Panc1 (cell line): ENCODE data around the gene ZC3H7A. TPM values are rescaled to one million over a fixed set of nuclear protein-coding genes. Genes with fewer than 3 reads are reported as not detected.

ENCODE experiments used
- ATAC-seq: fragments of 200-7000 bp; cut with Tn5 transposase; 2 replicates; pipeline ENCODE4 v1.9.1; 2020; ENCODE audit warnings: mild to moderate bottlenecking, moderate library complexity
- BruUV-seq: library from RNA; stranded (reverse); fragments of 400-500 nt; replicated peaks from 2 replicates; lab custom pipeline; 2021; lab: Mats Ljungman, UMichigan
- CTCF ChIA-PET: fragments of 300-600 bp; sonication (Branson Sonifier 250); formaldehyde crosslinking; loops from one replicate; lab custom pipeline; 2022; ENCODE audit warnings: antibody characterized with exemption; lab: Charles Lee
- POLR2A ChIA-PET: fragments of 300-600 bp; sonication (Branson Sonifier 250); formaldehyde crosslinking; loops from one replicate; lab custom pipeline; 2022; ENCODE audit warnings: antibody characterized with exemption; lab: Charles Lee
- DNase-seq: peaks from one replicate; pipeline ENCODE4 v3.0.0-alpha.2; 2010; ENCODE audit warnings: low read depth, low spot score
- H3K27ac ChIP-seq: 2 replicates; pipeline ENCODE4 v1.5.1; 2011; ENCODE audit warnings: mild to moderate bottlenecking, low read length, inconsistent platforms
- H3K27me3 ChIP-seq: fragments of 200-500 bp; sonication (Bioruptor generic); 2 replicates; pipeline ENCODE4 v1.6.0; 2014; ENCODE audit warnings: low read length, inconsistent platforms; ENCODE audit not compliant: control insufficient read depth, insufficient read depth
- H3K36me3 ChIP-seq: fragments of 200-500 bp; sonication (Bioruptor generic); 2 replicates; pipeline ENCODE4 v1.5.1; 2014; ENCODE audit warnings: inconsistent platforms, mild to moderate bottlenecking, low read length, moderate library complexity; ENCODE audit not compliant: control insufficient read depth, insufficient read depth
- H3K4me1 ChIP-seq: 2 replicates; pipeline ENCODE4 v1.5.1; 2011; ENCODE audit warnings: inconsistent platforms, mild to moderate bottlenecking, low read length, moderate library complexity; ENCODE audit not compliant: control insufficient read depth, insufficient read depth
- H3K4me3 ChIP-seq, 2 experiments: 2 replicates each; pipeline ENCODE4 v1.5.1; 2011 to 2012; ENCODE audit warnings: low read depth in 2 of 2, low read length in 2 of 2, mild to moderate bottlenecking in 2 of 2, inconsistent platforms in 1 of 2, moderate library complexity in 1 of 2
- H3K9me3 ChIP-seq: fragments of 200-500 bp; sonication (Bioruptor generic); 2 replicates; pipeline ENCODE4 v1.5.1; 2014; ENCODE audit warnings: low read depth, mild to moderate bottlenecking, inconsistent platforms, low read length, moderate library complexity; ENCODE audit not compliant: control insufficient read depth, insufficient read depth
- POLR2AphosphoS5 ChIP-seq: IDR thresholded peaks from 2 replicates; pipeline ENCODE4 v1.6.1; 2012; ENCODE audit warnings: mild to moderate bottlenecking, low read depth, low read length, moderate library complexity
- SIN3A ChIP-seq: IDR thresholded peaks from 2 replicates; pipeline ENCODE4 v1.6.1; 2012; ENCODE audit warnings: low read depth, mild to moderate bottlenecking, low read length, moderate library complexity, borderline replicate concordance; ENCODE audit not compliant: insufficient read depth
- TCF7L2 ChIP-seq: IDR thresholded peaks from 2 replicates; pipeline ENCODE4 v1.6.1; 2011; ENCODE audit warnings: mild to moderate bottlenecking, low read depth, low read length, inconsistent platforms
- in situ Hi-C: cut with HindIII; loops from 2 replicates; pipeline ENCODE4 v1.10.0; 2016; ENCODE audit warnings: low sequenced_read_pairs, low pct_unique_long_range_greater_than_20kb
- intact Hi-C: fragments of 100-400 bp; cut with micrococcal nuclease; formaldehyde crosslinking; loops from one replicate; pipeline ENCODE4 v1.10.0; 2022; ENCODE audit not compliant: unreplicated experiment
- total RNA-seq: library from RNA; stranded (reverse); gene quantifications from one replicate; pipeline ENCODE4 v1.2.1, GENCODE V29; 2021; ENCODE audit not compliant: unreplicated experiment
- TF ChIP-seq, protein P1 (sequence below): fragments of 450-650 bp; IDR thresholded peaks from 2 replicates; pipeline ENCODE4 v1.5.1; 2017; ENCODE audit warnings: mild to moderate bottlenecking
- TF ChIP-seq, protein P2 (sequence below), 2 experiments: IDR thresholded peaks; 2 replicates each; pipeline ENCODE4 v1.6.1; 2011 to 2012; ENCODE audit warnings: low read depth in 2 of 2, control low read depth in 1 of 2, low read length in 1 of 2, mild to moderate bottlenecking in 1 of 2, moderate library complexity in 1 of 2; ENCODE audit not compliant: insufficient read depth in 1 of 2

ZC3H7A gene
- total RNA-seq, 1 experiment from 2014 or later: 52.3 TPM

DNA sequence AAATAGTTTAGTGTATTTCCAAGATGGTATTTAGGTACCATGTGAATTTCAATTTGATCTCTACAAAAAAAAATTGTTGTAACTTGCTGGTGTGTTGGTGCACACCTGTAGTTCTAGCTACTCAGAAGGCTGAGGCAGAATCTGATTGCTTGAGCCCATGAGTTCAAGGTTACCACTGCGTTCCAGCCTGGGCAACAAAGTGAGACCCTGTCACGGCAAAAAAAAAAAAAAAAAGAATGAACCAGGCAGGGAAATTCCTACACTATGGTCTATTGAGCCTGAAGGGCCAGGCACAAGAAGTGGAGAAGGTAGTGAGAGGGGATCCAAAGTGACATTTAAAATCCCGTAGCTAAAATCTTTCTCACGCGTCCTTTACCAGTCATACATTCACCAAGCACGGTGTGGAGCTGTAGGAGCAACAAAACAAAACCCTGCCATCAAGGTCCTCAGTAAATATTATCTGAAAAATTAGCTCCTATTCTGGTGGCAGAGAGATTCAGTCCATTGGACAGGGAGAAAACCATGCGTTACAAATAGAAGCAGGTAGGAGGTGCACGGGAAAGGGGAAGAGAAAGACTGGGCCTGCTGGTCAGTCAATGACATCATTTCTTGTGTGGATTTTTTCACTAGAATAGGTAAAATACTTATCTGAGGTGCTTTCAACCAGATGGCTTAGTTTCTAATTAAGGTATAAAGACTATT is 81.7 kb downstream of the ZC3H7A start:
- in situ Hi-C loops (no loop called here), intact Hi-C loops (loop anchor here (2.0 kb wide), 2 partner anchors 183 to 319 kb away; no protein-coding TSS in a partner anchor)
- POLR2A ChIA-PET: interaction anchor here (0.7 kb wide), 1 partner anchor 24 kb away, joined by 5 read pairs; no protein-coding TSS in a partner anchor

DNA sequence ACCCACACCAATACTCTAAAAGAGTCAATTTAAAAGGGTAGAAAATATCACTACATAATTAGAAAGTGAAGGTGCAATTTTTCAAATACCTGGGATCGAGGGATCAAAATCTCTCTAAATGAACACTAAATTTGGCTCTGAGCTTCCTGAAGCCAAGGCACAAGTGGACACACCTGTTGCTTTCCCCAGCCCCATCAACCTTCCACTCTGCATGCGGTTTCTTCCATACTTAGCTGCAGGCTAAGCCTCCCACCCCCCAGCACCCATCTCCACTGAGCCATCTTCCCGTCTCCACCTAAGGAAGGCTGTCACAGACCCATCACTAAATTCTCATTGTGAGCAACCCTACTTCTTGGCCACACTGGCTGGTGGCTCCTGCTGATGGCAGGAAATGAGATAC is 84.9 kb downstream of the ZC3H7A start:
- no peak for DNase-seq
- H3K4me3 ChIP-seq: no peak overlapping the region
- BruUV-seq: no TSS peak
- no peak overlapping the region for H3K27ac ChIP-seq
- intact Hi-C loops: no loop called here
- ATAC-seq: no peak
- in situ Hi-C loops: no loop called here
- ChIA-PET CTCF (no interaction called here), POLR2A (no interaction called here)
- H3K4me1 ChIP-seq: no peaks in the 10 kb centered on the region
- H3K36me3 ChIP-seq: no peaks in the 10 kb centered on the region
- TF ChIP-seq SIN3A (no peak), POLR2AphosphoS5 (no peak), TCF7L2 (no peak)
- TF ChIP-seq, protein P1, sequence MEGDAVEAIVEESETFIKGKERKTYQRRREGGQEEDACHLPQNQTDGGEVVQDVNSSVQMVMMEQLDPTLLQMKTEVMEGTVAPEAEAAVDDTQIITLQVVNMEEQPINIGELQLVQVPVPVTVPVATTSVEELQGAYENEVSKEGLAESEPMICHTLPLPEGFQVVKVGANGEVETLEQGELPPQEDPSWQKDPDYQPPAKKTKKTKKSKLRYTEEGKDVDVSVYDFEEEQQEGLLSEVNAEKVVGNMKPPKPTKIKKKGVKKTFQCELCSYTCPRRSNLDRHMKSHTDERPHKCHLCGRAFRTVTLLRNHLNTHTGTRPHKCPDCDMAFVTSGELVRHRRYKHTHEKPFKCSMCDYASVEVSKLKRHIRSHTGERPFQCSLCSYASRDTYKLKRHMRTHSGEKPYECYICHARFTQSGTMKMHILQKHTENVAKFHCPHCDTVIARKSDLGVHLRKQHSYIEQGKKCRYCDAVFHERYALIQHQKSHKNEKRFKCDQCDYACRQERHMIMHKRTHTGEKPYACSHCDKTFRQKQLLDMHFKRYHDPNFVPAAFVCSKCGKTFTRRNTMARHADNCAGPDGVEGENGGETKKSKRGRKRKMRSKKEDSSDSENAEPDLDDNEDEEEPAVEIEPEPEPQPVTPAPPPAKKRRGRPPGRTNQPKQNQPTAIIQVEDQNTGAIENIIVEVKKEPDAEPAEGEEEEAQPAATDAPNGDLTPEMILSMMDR: no peak
- H3K27me3 ChIP-seq: no peaks in the 10 kb centered on the region
- H3K9me3 ChIP-seq: no peaks in the 10 kb centered on the region

More for the DNA sequence above, 81.7 kb downstream of the ZC3H7A start:
- Histone ChIP-seq H3K27me3 (no peaks in the 10 kb centered on the region), H3K4me1 (no peaks in the 10 kb centered on the region), H3K4me3 (no peak overlapping the region), H3K9me3 (no peaks in the 10 kb centered on the region), H3K27ac (no peak overlapping the region), H3K36me3 (no peaks in the 10 kb centered on the region; the same call in none of the 2 replicates)
- ATAC-seq: no peak
- TF ChIP-seq, protein P2, sequence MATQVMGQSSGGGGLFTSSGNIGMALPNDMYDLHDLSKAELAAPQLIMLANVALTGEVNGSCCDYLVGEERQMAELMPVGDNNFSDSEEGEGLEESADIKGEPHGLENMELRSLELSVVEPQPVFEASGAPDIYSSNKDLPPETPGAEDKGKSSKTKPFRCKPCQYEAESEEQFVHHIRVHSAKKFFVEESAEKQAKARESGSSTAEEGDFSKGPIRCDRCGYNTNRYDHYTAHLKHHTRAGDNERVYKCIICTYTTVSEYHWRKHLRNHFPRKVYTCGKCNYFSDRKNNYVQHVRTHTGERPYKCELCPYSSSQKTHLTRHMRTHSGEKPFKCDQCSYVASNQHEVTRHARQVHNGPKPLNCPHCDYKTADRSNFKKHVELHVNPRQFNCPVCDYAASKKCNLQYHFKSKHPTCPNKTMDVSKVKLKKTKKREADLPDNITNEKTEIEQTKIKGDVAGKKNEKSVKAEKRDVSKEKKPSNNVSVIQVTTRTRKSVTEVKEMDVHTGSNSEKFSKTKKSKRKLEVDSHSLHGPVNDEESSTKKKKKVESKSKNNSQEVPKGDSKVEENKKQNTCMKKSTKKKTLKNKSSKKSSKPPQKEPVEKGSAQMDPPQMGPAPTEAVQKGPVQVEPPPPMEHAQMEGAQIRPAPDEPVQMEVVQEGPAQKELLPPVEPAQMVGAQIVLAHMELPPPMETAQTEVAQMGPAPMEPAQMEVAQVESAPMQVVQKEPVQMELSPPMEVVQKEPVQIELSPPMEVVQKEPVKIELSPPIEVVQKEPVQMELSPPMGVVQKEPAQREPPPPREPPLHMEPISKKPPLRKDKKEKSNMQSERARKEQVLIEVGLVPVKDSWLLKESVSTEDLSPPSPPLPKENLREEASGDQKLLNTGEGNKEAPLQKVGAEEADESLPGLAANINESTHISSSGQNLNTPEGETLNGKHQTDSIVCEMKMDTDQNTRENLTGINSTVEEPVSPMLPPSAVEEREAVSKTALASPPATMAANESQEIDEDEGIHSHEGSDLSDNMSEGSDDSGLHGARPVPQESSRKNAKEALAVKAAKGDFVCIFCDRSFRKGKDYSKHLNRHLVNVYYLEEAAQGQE (IDR thresholded peaks at IDR 0.05; ENCODE audit: insufficient read depth in 1 of 2, low read depth in 2 of 2, low read length in 1 of 2): no peak
- TF ChIP-seq POLR2AphosphoS5 (no peak), SIN3A (no peak), TCF7L2 (no peak)
- TF ChIP-seq, protein P1: no peak
- CTCF ChIA-PET: interaction anchor here (0.6 to 0.7 kb wide), 3 partner anchors 45 to 465 kb away, joined by 3 to 7 read pairs (median 4); no protein-coding TSS in a partner anchor
- DNase-seq: no peak
- no TSS peak for BruUV-seq
